A549 (cell line): ENCODE data around the gene IDI1. TPM values are rescaled to one million over a fixed set of nuclear protein-coding genes. Genes with fewer than 3 reads are reported as not detected.
"Not testable (repeated sequence)": the region's sequence is repeated elsewhere in the genome, so short reads cannot be mapped to it uniquely, and the experiment has no call there.

Source experiments
- ATAC-seq, 2 experiments: fragments of 200-7000 bp in 1 of 2; fragments of >200 bp in 1 of 2; cut with Nextera tagmentation in 1 of 2; cut with Tn5 transposase in 1 of 2; 3 replicates each; pipeline versions ENCODE4 v1.8.0 to v1.9.1; 2018 to 2020; ENCODE audit warnings: mild to moderate bottlenecking in 1 of 2, moderate library complexity in 1 of 2
- CTCF ChIA-PET: fragments of 300-600 bp; sonication (Branson Sonifier 250); formaldehyde crosslinking; extraction: SDS; loops from one replicate; lab custom pipeline; 2021; ENCODE audit warnings: antibody characterized with exemption, inconsistent platforms; lab: Yijun Ruan, JAX
- POLR2A ChIA-PET: fragments of 350-600 bp; formaldehyde crosslinking; extraction: SDS; loops from one replicate; lab custom pipeline; 2021; ENCODE audit warnings: antibody characterized with exemption, inconsistent platforms; lab: Yijun Ruan, JAX
- DNase-seq, 2 experiments: peaks; one replicate each; pipeline versions ENCODE4 v3.0.0 to v3.0.0-alpha.2; 2011 to 2016; ENCODE audit warnings: low read depth in 1 of 2, low spot score in 1 of 2
- FAIRE-seq: peaks from 2 replicates; lab custom pipeline; 2011; peaks lifted over from hg19 to GRCh38; lab: Jason Lieb, UNC
- H3K27ac ChIP-seq, 2 experiments: fragments of >200 bp; sonication (Bioruptor Twin); formaldehyde crosslinking; 3 replicates each; pipeline ENCODE4 v1.5.1; 2016 to 2017
- H3K4me1 ChIP-seq: fragments of >200 bp; sonication (Bioruptor Twin); formaldehyde crosslinking; 3 replicates; pipeline ENCODE4 v1.6.1; 2016
- H3K4me2 ChIP-seq: fragments of >200 bp; sonication (Bioruptor Twin); formaldehyde crosslinking; 3 replicates; pipeline ENCODE4 v1.6.1; 2016
- H3K4me3 ChIP-seq: fragments of >200 bp; sonication (Bioruptor Twin); formaldehyde crosslinking; 3 replicates; pipeline ENCODE4 v1.5.1; 2016
- H3K9me3 ChIP-seq: fragments of >200 bp; sonication (Bioruptor Twin); formaldehyde crosslinking; 3 replicates; pipeline ENCODE4 v1.6.1; 2016
- CBX2 ChIP-seq: fragments of 200-600 bp; sonication (generic); IDR thresholded peaks from 2 replicates; pipeline ENCODE4 v1.6.1; 2016; ENCODE audit warnings: low read depth, mild to moderate bottlenecking, borderline replicate concordance
- CEBPB ChIP-seq, 2 experiments: fragments of >200 bp in 1 of 2; sonication (Bioruptor Twin) in 1 of 2; formaldehyde crosslinking in 1 of 2; IDR thresholded peaks; 2 replicates each; pipeline ENCODE4 v1.6.1; 2012 to 2016
- EHF ChIP-seq: fragments of 250-450 bp; sonication (Bioruptor Pico); IDR thresholded peaks from 2 replicates; pipeline ENCODE4 v1.5.0; 2020; ENCODE audit warnings: mild to moderate bottlenecking
- FOSB ChIP-seq: fragments of 250-450 bp; sonication (Bioruptor Pico); IDR thresholded peaks from 2 replicates; pipeline ENCODE4 v1.5.0; 2020; ENCODE audit warnings: mild to moderate bottlenecking, moderate library complexity
- FOSL2 ChIP-seq, 2 experiments: fragments of 450-650 bp in 1 of 2; fragments of >200 bp in 1 of 2; sonication (Bioruptor Twin) in 1 of 2; formaldehyde crosslinking; IDR thresholded peaks; 2 replicates each; pipeline versions ENCODE4 v1.5.0 to v1.6.1; 2016 to 2020; ENCODE audit warnings: mild to moderate bottlenecking in 1 of 2, moderate library complexity in 1 of 2
- MAX ChIP-seq: IDR thresholded peaks from 2 replicates; pipeline ENCODE4 v1.6.1; 2012
- MYC ChIP-seq: IDR thresholded peaks from 2 replicates; pipeline ENCODE4 v1.6.1; 2012; ENCODE audit warnings: mild to moderate bottlenecking, inconsistent platforms, low read length, improper control_type of control experiment, borderline replicate concordance
- NPAS2 ChIP-seq: fragments of 250-450 bp; sonication (Bioruptor Pico); IDR thresholded peaks from 2 replicates; pipeline ENCODE4 v1.8.0; 2022; ENCODE audit warnings: mild to moderate bottlenecking, moderate library complexity, borderline replicate concordance
- NR3C1 ChIP-seq: fragments of >200 bp; sonication (Bioruptor Twin); formaldehyde crosslinking; IDR thresholded peaks from 3 replicates; pipeline ENCODE4 v1.6.1; 2017
- PHF8 ChIP-seq: fragments of 200-600 bp; sonication (generic); IDR thresholded peaks from 2 replicates; pipeline ENCODE4 v1.6.1; 2016; ENCODE audit warnings: low read depth, mild to moderate bottlenecking, antibody characterized with exemption, moderate library complexity, borderline replicate concordance
- RARB ChIP-seq: fragments of 250-450 bp; sonication (Bioruptor Pico); IDR thresholded peaks from 2 replicates; pipeline ENCODE4 v1.8.0; 2021; ENCODE audit warnings: mild to moderate bottlenecking, moderate library complexity
- RCOR1 ChIP-seq: fragments of 150-350 bp; IDR thresholded peaks from 2 replicates; pipeline ENCODE4 v1.6.1; 2014; ENCODE audit warnings: antibody characterized with exemption, low read length, low read depth
- RFX5 ChIP-seq: fragments of 450-650 bp; IDR thresholded peaks from 2 replicates; pipeline ENCODE4 v1.7.1; 2014; ENCODE audit warnings: antibody characterized with exemption, mild to moderate bottlenecking, moderate library complexity
- RNF2 ChIP-seq: fragments of 200-600 bp; sonication (generic); IDR thresholded peaks from 2 replicates; pipeline ENCODE4 v1.6.1; 2016; ENCODE audit warnings: low read depth, mild to moderate bottlenecking, antibody characterized with exemption, moderate library complexity, borderline replicate concordance
- TFCP2L1 ChIP-seq: fragments of 250-450 bp; sonication (Bioruptor Pico); IDR thresholded peaks from 2 replicates; pipeline ENCODE4 v1.5.0; 2021; ENCODE audit warnings: mild to moderate bottlenecking
- ZNF302 ChIP-seq: fragments of 250-450 bp; sonication (Bioruptor Pico); IDR thresholded peaks from 2 replicates; pipeline ENCODE4 v1.9.0; 2021; ENCODE audit warnings: inconsistent platforms, mild to moderate bottlenecking, moderate library complexity
- ZSCAN20 ChIP-seq: fragments of 250-450 bp; sonication (Bioruptor Pico); IDR thresholded peaks from 2 replicates; pipeline ENCODE4 v1.8.0; 2022; ENCODE audit warnings: mild to moderate bottlenecking, moderate library complexity
- WGBS: methylation state at CpG from one replicate; pipeline ENCODE4 v1.1.6; 2017; ENCODE audit errors: missing lambda C conversion rate; 5-methylcytosine and 5-hydroxymethylcytosine counted together
- polyA plus RNA-seq, 4 experiments: library from polyadenylated mRNA; depleted of rRNA in 3 of 4; stranded (reverse); fragments of >200 nt; fragmentation: RNase III in 1 of 4; extraction: RNeasy Plus Mini Kit Qiagen cat#74134 plus additional on column Dnase treatment in 1 of 4; gene quantifications; 2 replicates in 3 of 4; 3 replicates in 1 of 4; pipeline ENCODE4 v1.2.3, GENCODE V29; 2011 to 2017
- TF ChIP-seq, protein P1 (sequence below): fragments of 250-450 bp; sonication (Bioruptor Pico); IDR thresholded peaks from 2 replicates; pipeline ENCODE4 v1.5.0; 2020; ENCODE audit warnings: low read depth, mild to moderate bottlenecking, moderate library complexity
- TF ChIP-seq, protein P2 (sequence below): fragments of >200 bp; sonication (Bioruptor Twin); formaldehyde crosslinking; IDR thresholded peaks from 3 replicates; pipeline ENCODE4 v1.5.1; 2016

The IDI1 gene
- polyA plus RNA-seq, 2 of the 4 experiments (the other 2 are of a cell fraction) = 55.8 to 65.0 TPM

- no peak for FAIRE-seq
- Histone ChIP-seq H3K9me3 (no peaks in the 10 kb centered on the region), H3K4me2 (no peak overlapping the region), H3K4me3 (no peak overlapping the region), H3K27ac (no peak overlapping the region), H3K4me1 (no peaks in the 10 kb centered on the region)
- TF ChIP-seq MAX (no peak), RARB (no peak), FOSB (CRISPR knock-in tag) (no peak), RFX5 (no peak), PHF8 (no peak), RCOR1 (no peak)
- TF ChIP-seq, protein P1, sequence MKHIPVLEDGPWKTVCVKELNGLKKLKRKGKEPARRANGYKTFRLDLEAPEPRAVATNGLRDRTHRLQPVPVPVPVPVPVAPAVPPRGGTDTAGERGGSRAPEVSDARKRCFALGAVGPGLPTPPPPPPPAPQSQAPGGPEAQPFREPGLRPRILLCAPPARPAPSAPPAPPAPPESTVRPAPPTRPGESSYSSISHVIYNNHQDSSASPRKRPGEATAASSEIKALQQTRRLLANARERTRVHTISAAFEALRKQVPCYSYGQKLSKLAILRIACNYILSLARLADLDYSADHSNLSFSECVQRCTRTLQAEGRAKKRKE = no peak
- WGBS = 90% methylated on average over 3 of the region's 3 CpGs
- ATAC-seq = no peak
- ChIA-PET POLR2A (no interaction called here), CTCF (no interaction called here)
- no peak for DNase-seq
Measured at GRCh38 chr10:1040133-1040532, 8.8 kb downstream of the IDI1 start.

DNA sequence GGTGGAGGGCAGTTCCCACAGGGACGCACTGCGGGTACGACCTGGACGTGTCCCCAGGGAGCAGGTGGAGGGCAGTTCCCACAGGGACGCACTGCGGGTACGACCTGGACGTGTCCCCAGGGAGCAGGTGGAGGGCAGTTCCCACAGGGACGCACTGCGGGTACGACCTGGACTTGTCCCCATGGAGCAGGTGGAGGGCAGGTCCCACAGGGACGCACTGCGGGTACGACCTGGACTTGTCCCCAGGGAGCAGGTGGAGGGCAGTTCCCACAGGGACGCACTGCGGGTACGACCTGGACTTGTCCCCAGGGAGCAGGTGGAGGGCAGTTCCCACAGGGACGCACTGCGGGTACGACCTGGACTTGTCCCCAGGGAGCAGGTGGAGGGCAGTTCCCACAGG is 10.2 kb downstream of the IDI1 start:
- H3K9me3 ChIP-seq, H3K27ac ChIP-seq, H3K4me2 ChIP-seq, POLR2A ChIA-PET, FAIRE-seq, CTCF ChIA-PET, H3K4me3 ChIP-seq, H3K4me1 ChIP-seq, ATAC-seq, DNase-seq: not testable (repeated sequence)
- no CpG with 5 or more reads among the region's 20 CpGs for WGBS

DNA sequence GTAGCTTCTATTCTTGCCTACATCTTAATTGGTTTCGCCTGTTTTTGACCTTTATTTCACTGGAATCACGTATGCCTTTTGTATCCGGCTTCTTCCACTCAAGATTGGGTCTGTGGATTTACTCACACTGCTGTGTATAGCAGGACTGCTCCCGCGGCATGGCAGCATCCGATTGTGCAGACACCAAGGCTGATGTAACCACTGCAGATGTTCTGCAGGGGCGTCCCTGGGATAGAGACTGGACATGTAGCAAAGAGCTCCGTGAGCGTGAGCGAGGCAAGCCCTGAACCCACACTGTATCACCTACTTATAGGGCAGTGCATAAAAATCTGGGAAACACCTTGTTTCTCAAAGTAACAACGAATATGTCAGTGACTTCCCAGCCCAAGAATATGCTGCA is 11.8 kb downstream of the IDI1 start:
- Histone ChIP-seq H3K4me2 (no peak overlapping the region), H3K27ac (no peak overlapping the region), H3K4me1 (no peaks in the 10 kb centered on the region), H3K4me3 (no peak overlapping the region), H3K9me3 (no peaks in the 10 kb centered on the region)
- 87% methylated on average over 11 of the region's 11 CpGs for WGBS
- ATAC-seq (peak in 1 of 2 experiments; percentile 51; a peak in 3 of 6 replicates), FAIRE-seq (no peak), DNase-seq (no peak)
- POLR2A ChIA-PET = interaction anchor here (3.1 kb wide), 1 partner anchor 12 kb away, joined by 13 read pairs; the partner anchor contains the start of gene IDI1
- CTCF ChIA-PET = interaction anchor here (1.5 to 2.9 kb wide), 4 partner anchors 11 to 48 kb away, joined by 3 to 6 read pairs (median 4); partner anchors contain the start of gene WDR37
- TF ChIP-seq NR3C1 (no peak), ZNF302 (no peak), ZSCAN20 (CRISPR knock-in tag) (no peak), NPAS2 (CRISPR knock-in tag) (no peak), CEBPB (IDR thresholded peaks at IDR 0.05) (no peak), TFCP2L1 (CRISPR knock-in tag) (no peak), RNF2 (no peak), RFX5 (no peak), CBX2 (no peak), MYC (no peak), PHF8 (no peak)
- TF ChIP-seq, protein P1 = no peak

GRCh38 chr10:1036341-1036791 is 12.6 kb downstream of the IDI1 start:
- 78% methylated on average over 13 of the region's 14 CpGs for WGBS
- Histone ChIP-seq H3K9me3 (no peaks in the 10 kb centered on the region), H3K4me2 (no peak overlapping the region), H3K27ac (no peak overlapping the region), H3K4me1 (no peaks in the 10 kb centered on the region), H3K4me3 (no peak overlapping the region)
- FAIRE-seq (no peak), ATAC-seq (peak; percentile 59 to 67), DNase-seq (peak; percentile 12 to 37)
- CTCF ChIA-PET = interaction anchor here (1.2 to 2.9 kb wide), 5 partner anchors 9 to 47 kb away, joined by 3 to 6 read pairs (median 3); partner anchors contain the start of gene WDR37
- TF ChIP-seq CEBPB (IDR thresholded peaks at IDR 0.05) (no peak), EHF (CRISPR knock-in tag) (no peak), FOSL2 (IDR thresholded peaks at IDR 0.05) (no peak), FOSL2 (CRISPR knock-in tag; IDR thresholded peaks at IDR 0.05) (peak; percentile 50; the same call in 1 of the 2 replicates)
- TF ChIP-seq, protein P2, sequence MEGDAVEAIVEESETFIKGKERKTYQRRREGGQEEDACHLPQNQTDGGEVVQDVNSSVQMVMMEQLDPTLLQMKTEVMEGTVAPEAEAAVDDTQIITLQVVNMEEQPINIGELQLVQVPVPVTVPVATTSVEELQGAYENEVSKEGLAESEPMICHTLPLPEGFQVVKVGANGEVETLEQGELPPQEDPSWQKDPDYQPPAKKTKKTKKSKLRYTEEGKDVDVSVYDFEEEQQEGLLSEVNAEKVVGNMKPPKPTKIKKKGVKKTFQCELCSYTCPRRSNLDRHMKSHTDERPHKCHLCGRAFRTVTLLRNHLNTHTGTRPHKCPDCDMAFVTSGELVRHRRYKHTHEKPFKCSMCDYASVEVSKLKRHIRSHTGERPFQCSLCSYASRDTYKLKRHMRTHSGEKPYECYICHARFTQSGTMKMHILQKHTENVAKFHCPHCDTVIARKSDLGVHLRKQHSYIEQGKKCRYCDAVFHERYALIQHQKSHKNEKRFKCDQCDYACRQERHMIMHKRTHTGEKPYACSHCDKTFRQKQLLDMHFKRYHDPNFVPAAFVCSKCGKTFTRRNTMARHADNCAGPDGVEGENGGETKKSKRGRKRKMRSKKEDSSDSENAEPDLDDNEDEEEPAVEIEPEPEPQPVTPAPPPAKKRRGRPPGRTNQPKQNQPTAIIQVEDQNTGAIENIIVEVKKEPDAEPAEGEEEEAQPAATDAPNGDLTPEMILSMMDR = no peak
- POLR2A ChIA-PET = interaction anchor here (3.1 kb wide), 1 partner anchor 13 kb away, joined by 13 read pairs; the partner anchor contains the start of gene IDI1
